Lung (tissue), 12 donors: ENCODE results near the gene WSB2. TPM values are rescaled to one million over a fixed set of nuclear protein-coding genes. Genes with fewer than 3 reads are reported as not detected.

ENCODE experiments used
- ATAC-seq: fragments of 200-7000 bp; cut with Tn5 transposase; one replicate; pipeline ENCODE4 v1.9.1; 2020; ENCODE audit warnings: moderate number of reproducible peaks; ENCODE audit not compliant: insufficient read depth, low FRiP score
- DNase-seq, 3 donors: peaks; one replicate each; pipeline ENCODE4 v3.0.0-alpha.2; 2013 to 2017
- H3K27ac ChIP-seq, 2 donors: one replicate each; pipeline ENCODE4 v1.5.1; 2013; ENCODE audit warnings: mild to moderate bottlenecking in 2 of 2, moderate library complexity in 2 of 2, control low read depth in 1 of 2, inconsistent platforms in 1 of 2, low read depth in 1 of 2, low read length in 1 of 2
- H3K27me3 ChIP-seq, 3 donors: one replicate each; pipeline ENCODE4 v1.5.1; 2013; ENCODE audit warnings: low read length in 2 of 3; ENCODE audit not compliant: control insufficient read depth in 3 of 3, insufficient read depth in 3 of 3
- H3K36me3 ChIP-seq, 4 donors: one replicate each; pipeline ENCODE4 v1.5.1; 2013; ENCODE audit warnings: low read length in 4 of 4, mild to moderate bottlenecking in 1 of 4, moderate library complexity in 1 of 4; ENCODE audit not compliant: control insufficient read depth in 4 of 4, insufficient read depth in 4 of 4
- H3K4me1 ChIP-seq, 5 donors: one replicate each; pipeline ENCODE4 v1.5.1; 2013; ENCODE audit warnings: low read length in 5 of 5, mild to moderate bottlenecking in 2 of 5, moderate library complexity in 1 of 5; ENCODE audit not compliant: control insufficient read depth in 5 of 5, insufficient read depth in 5 of 5
- H3K4me3 ChIP-seq: one replicate; pipeline ENCODE4 v1.5.1; 2013; ENCODE audit warnings: mild to moderate bottlenecking, control low read depth, moderate library complexity
- H3K9ac ChIP-seq, 2 donors: one replicate each; pipeline ENCODE4 v1.5.1; 2013; ENCODE audit warnings: low read length in 2 of 2, control low read depth in 1 of 2; ENCODE audit not compliant: insufficient read depth in 1 of 2
- H3K9me3 ChIP-seq, 4 donors: one replicate each; pipeline ENCODE4 v1.5.1; 2013; ENCODE audit warnings: low read length in 3 of 4, mild to moderate bottlenecking in 1 of 4, moderate library complexity in 1 of 4; ENCODE audit not compliant: control insufficient read depth in 4 of 4, insufficient read depth in 3 of 4
- WGBS, 2 donors: extraction: QIAGEN DNeasy Blood & Tissue Kit; methylation state at CpG; one replicate each; pipeline ENCODE4 v1.1.7; 2013; 5-methylcytosine and 5-hydroxymethylcytosine counted together
- polyA plus RNA-seq, 2 donors: library from polyadenylated mRNA; stranded (reverse); fragments of 200-250 nt; gene quantifications; one replicate each; pipeline ENCODE4 v1.2.1, GENCODE V29; 2013
- total RNA-seq, 2 donors: library from RNA; depleted of rRNA in 1 of 2; stranded (reverse); fragments of >200 nt in 1 of 2; gene quantifications; one replicate each; pipeline ENCODE4 v1.2.1, GENCODE V29; 2014 to 2021
- TF ChIP-seq, protein P1 (sequence below): IDR thresholded peaks from 2 replicates; pipeline ENCODE4 v1.5.1; 2012; ENCODE audit warnings: mild to moderate bottlenecking; ENCODE audit errors: control extremely low read depth, extremely low read depth
- donor health status: control.
- donor health status: control.
- donor health status: Bipolar disorder and iron deficiency.
- donor health status: healthy.
- donor health status: DM: yes; HTN: yes; CAD: no.

Gene WSB2
- total and polyA plus RNA-seq, 4 donors, result 46.0 to 99.1 (median 53.2) TPM

GRCh38 chr12:118059341-118060191, 1.4 kb downstream of the WSB2 start:
- 28 to 53% methylated on average over 11 of the region's 11 CpGs for WGBS, 2 donors
- peaks cover 4 to 30% (median 9%) of the 10 kb centered on the region in 5 donors for H3K4me1 ChIP-seq
- H3K9ac ChIP-seq, result peak overlapping the region in 1 of 2 donors; percentile 93
- ATAC-seq, result no peak
- no peaks in the 10 kb centered on the region for H3K36me3 ChIP-seq
- TF ChIP-seq, protein P1, sequence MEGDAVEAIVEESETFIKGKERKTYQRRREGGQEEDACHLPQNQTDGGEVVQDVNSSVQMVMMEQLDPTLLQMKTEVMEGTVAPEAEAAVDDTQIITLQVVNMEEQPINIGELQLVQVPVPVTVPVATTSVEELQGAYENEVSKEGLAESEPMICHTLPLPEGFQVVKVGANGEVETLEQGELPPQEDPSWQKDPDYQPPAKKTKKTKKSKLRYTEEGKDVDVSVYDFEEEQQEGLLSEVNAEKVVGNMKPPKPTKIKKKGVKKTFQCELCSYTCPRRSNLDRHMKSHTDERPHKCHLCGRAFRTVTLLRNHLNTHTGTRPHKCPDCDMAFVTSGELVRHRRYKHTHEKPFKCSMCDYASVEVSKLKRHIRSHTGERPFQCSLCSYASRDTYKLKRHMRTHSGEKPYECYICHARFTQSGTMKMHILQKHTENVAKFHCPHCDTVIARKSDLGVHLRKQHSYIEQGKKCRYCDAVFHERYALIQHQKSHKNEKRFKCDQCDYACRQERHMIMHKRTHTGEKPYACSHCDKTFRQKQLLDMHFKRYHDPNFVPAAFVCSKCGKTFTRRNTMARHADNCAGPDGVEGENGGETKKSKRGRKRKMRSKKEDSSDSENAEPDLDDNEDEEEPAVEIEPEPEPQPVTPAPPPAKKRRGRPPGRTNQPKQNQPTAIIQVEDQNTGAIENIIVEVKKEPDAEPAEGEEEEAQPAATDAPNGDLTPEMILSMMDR, result no peak
- no peaks in the 10 kb centered on the region for H3K27me3 ChIP-seq
- no peak overlapping the region for H3K4me3 ChIP-seq
- no peaks in the 10 kb centered on the region for H3K9me3 ChIP-seq
- H3K27ac ChIP-seq, result peak overlapping the region; percentile 94 to 96
- peak in 2 of 3 donors; percentile 47 to 50 for DNase-seq

DNA sequence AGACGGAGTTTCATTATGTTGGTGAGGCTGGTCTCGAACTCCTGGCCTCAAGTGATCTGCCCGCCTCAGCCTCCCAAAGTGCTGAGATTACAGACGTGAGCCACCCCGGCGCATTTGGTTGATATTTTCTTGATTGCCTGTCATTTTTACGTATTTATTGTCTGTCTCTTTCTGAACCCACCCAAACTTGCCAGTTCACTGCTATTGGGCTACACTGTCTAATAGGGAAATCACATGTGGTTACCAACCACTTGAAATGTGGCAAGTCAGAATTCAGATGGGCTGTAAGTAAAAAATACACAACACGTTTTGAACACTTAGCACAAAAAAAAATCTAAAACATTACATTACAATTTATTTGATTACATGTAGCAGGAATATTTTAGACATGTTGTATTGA, 2.1 kb downstream of the WSB2 start:
- no peak overlapping the region for H3K4me3 ChIP-seq
- H3K27ac ChIP-seq, result peak overlapping the region in 1 of 2 donors; percentile 52
- H3K9ac ChIP-seq, result no peak overlapping the region
- no peak for ATAC-seq
- WGBS, 2 donors, result 90% methylated on average over 8 of the region's 8 CpGs
- H3K36me3 ChIP-seq, result no peaks in the 10 kb centered on the region
- DNase-seq, result no peak
- TF ChIP-seq, protein P1, result no peak
- H3K27me3 ChIP-seq, result no peaks in the 10 kb centered on the region
- H3K4me1 ChIP-seq, result peaks cover 3 to 27% (median 7%) of the 10 kb centered on the region in 5 donors
- H3K9me3 ChIP-seq, result no peaks in the 10 kb centered on the region

GRCh38 chr12:118058227-118058626, 2.8 kb downstream of the WSB2 start:
- DNase-seq, result no peak

More at GRCh38 chr12:118058227-118058626, 2.8 kb downstream of the WSB2 start:
- Histone ChIP-seq H3K27me3 (no peaks in the 10 kb centered on the region), H3K27ac (no peak overlapping the region), H3K9ac (no peak overlapping the region), H3K9me3 (no peaks in the 10 kb centered on the region), H3K36me3 (no peaks in the 10 kb centered on the region), H3K4me1 (peaks cover 3 to 22% (median 5%) of the 10 kb centered on the region in 5 donors), H3K4me3 (no peak overlapping the region)
- ATAC-seq, result no peak
- WGBS, 2 donors, result 98% methylated on average over 7 of the region's 7 CpGs
- TF ChIP-seq, protein P1, result no peak
